ENCODE data around the gene SLC12A9. TPM values are rescaled to one million over a fixed set of nuclear protein-coding genes. Genes with fewer than 3 reads are reported as not detected.

SLC12A9 gene
- total RNA-seq, 1 donor, result 14.3 TPM

DNA sequence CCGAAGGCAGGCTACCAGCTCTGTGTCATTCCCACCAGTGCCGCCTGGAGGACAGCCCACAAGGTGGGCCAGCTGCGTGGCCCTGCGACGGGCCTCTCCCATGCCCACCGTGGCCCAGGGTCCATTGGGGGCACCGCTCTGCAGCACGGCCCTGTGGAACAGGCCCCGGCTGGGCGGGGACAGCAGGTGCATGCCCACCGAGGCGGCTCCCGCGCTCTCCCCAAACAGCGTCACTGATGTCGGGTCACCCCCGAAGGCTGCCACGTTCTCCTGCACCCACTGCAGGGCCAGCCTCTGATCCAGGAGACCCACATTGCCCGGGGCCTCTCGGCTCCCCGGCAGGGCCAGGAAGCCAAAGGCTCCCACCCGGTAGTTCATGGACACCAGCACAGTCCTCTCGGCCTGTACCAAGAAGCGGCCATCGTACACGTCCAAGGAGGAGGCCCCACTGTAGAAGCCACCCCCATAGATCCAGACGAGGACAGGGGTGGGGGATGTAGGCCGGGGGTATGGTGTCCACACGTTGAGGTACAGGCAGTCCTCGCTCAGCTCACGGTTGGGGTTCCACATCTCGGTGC, 40.9 kb downstream of the SLC12A9 start:
- no peak for DNase-seq (ENCODE audit: low read depth)
- H3K4me3 ChIP-seq (ENCODE audit: low read depth, low read length), result no peak overlapping the region
- TF ChIP-seq, protein P1, sequence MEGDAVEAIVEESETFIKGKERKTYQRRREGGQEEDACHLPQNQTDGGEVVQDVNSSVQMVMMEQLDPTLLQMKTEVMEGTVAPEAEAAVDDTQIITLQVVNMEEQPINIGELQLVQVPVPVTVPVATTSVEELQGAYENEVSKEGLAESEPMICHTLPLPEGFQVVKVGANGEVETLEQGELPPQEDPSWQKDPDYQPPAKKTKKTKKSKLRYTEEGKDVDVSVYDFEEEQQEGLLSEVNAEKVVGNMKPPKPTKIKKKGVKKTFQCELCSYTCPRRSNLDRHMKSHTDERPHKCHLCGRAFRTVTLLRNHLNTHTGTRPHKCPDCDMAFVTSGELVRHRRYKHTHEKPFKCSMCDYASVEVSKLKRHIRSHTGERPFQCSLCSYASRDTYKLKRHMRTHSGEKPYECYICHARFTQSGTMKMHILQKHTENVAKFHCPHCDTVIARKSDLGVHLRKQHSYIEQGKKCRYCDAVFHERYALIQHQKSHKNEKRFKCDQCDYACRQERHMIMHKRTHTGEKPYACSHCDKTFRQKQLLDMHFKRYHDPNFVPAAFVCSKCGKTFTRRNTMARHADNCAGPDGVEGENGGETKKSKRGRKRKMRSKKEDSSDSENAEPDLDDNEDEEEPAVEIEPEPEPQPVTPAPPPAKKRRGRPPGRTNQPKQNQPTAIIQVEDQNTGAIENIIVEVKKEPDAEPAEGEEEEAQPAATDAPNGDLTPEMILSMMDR (IDR thresholded peaks at IDR 0.05; ENCODE audit: insufficient read depth, low read length), result no peak

DNA sequence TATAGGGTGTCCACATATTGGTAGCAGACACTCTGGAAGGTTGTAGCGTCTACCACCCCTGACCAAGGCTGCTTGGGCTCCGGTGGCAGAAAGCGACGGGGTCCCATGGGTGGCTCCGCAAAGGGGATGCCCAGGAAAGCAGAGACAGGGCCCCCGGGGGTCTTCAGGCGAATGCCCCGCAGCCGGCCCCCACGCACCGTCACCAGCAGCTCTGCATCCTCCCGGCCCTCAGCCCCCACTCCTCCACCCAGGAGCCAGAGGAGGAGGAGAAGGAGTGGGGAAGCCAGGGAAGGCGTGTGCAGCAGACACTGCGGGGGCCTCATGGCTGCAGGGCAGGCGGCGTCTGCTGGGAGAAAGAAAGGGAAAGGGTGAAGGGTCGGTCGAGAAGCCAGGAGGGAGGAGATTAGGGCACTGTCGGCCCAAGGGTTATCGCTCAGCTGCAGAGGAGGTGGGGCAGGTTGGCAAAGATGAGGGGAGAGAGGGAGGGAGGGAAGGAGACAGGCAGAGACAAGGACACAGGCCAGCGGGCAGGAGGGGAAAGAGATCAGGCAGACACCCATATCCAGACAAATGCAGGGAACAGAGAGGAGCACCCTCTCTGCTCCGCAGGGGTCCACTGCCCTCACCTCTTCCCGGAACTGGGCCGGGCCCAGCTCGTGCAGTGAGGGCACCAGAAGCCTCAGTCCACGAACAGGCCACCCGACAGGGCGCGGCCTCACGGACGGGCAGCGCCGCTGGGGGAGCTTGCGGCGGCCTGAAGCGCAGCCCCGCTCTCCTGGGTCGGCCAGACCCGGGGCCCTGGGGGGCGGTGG, 41.6 kb downstream of the SLC12A9 start:
- TF ChIP-seq, protein P1 (IDR thresholded peaks at IDR 0.05; ENCODE audit: insufficient read depth, low read length), result no peak
- H3K4me3 ChIP-seq (ENCODE audit: low read depth, low read length), result no peak overlapping the region
- no peak for DNase-seq (ENCODE audit: low read depth)

DNA sequence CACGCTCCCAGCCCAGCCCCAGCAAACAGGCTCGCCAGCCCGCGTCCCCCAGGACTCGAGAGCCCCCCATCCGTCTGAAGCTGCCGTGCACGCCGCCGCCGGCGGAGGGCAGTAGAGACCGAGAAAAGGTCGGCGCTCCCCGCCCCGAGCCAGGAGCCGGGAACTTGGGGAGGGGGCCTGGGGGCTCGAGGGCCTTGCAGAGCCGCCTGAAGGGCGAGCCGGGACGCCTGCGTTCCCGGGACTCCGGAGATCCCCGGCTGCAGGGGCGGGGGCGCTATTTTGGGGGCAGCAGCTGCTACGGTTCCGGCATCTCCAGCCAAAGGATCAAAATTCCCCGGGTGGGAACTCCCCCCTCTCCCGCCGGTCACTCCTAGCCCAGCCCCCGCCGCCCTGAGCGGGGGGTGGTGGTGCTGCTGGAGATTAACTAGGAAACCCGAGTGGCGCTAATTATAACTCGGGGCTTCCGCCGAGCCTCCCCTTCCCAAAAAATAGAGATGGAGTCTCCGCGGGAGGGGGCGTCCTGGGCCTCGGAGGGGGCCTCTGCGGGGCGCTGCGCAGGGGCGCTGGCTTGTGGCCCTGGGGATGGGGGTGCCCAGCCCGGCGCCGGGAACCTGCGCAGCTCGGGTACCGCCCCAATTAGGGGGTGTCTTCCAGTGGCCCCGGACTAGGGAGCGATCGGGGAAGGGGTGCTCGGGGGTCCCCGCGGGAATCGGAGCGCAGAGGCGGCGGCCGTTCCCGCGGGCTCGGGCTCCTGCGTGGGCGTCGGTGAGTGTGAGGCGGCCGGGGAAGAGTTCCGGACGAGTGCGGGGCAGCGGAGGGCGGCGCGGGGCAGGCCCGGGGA, 42.6 kb downstream of the SLC12A9 start:
- no peak for DNase-seq (ENCODE audit: low read depth)
- TF ChIP-seq, protein P1 (IDR thresholded peaks at IDR 0.05; ENCODE audit: insufficient read depth, low read length), result peak; percentile 81
- H3K4me3 ChIP-seq (ENCODE audit: low read depth, low read length), result peak overlapping the region; percentile 48

DNA sequence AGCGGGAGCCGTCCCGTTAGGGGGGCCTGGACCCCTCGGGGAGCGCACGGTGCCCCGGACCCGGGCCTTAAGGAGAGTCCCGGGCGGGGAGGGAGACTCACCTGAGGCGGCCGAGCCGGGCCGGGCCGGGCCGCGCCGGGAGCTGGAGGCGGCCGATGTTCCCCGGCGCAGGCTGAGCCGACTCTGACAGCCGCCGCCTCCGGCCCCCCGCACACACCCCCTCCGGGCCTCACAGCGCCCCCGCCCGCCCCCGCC, 43.1 kb downstream of the SLC12A9 start, which contains the start of gene ACHE:
ACHE (minus strand) TSS at position 188 of the 255 bp plus-strand sequence. CDS start 1,656 bp downstream, outside the sequence.
- H3K4me3 ChIP-seq (ENCODE audit: low read depth, low read length), result peak within 1 kb of the TSS; percentile 48
- TF ChIP-seq, protein P1 (IDR thresholded peaks at IDR 0.05; ENCODE audit: insufficient read depth, low read length), result no peak
- DNase-seq (ENCODE audit: low read depth), result no peak

DNA sequence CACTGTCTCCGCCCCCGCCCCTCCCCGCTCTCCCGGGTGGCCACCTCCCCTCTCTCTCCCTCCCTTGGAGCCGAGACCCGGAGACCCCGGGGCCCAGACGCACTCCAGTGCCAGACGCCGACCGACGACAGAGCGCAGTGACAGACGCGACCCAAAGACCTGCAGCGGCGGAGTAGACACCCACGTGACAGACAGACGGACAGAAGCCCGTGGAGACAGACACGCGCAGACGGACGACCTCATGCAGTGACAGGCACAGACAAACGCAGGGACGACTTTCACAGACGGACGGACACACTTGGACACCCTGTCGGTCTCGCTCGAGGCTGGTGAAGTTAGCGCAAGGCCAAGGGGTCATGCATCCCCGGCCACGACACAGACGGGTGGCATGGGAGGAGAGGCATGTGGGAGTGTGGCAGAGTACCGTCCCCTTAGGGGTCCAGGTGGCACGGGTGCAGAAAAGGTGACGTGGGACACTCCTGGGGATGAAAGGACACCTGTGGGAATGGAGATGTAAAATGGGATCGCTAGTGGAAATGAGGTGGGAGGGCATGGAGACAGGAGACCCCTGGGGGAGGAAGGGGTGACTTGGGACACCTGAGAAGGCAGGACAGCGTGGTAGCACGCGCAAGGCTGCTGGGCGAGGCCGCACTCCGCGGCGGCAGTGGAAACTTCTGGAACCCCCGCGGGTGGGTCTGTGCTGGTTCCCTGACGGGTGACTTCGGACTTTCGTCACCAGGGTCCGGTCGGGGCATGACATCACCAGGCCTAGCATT, 43.6 kb downstream of the SLC12A9 start:
- TF ChIP-seq, protein P1 (IDR thresholded peaks at IDR 0.05; ENCODE audit: insufficient read depth, low read length), result no peak
- no peak for DNase-seq (ENCODE audit: low read depth)
- no peak overlapping the region for H3K4me3 ChIP-seq (ENCODE audit: low read depth, low read length)

Data from fibroblast of the aortic adventitia (primary cell).